ENCODE measurements around the gene FOXP3.

DNA sequence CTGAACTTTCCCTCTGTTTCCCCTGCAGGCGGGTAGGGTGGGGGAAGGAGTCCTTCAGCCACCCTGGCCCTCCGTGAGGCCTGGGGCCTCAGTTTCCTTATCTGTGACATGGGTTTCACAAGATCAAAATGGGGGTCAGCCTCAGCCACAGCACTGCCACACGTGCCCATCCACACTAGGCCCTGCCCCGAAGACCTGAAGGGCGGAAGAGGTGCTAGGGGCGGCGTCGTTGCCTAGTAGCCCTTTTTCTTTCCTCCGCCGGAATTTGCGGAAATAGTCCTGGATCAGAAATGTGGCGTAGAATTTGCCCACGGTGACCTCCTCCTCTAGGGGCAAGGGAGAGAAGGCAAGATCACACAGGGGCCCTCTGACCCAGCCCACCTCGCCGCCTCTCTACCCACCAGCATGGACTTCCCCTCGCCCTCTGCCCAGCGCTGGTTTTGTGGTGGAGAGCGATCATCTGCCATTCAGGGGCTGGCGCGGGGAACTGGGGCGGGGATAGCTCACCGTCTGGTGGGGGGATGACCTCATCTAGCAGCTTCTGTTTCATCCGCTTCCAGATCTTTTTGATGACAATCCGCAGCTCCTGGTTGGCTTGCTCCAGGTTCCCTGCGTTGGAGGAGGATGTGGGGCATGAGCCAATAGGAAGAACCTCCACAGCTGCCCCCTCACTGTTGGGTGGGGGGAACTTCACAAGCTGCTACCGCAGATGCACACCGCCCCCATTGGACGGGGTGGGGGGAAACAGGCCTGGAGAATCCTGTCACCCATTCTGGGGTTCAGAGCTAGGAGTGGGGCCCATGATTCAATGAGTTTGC lies 54.9 kb downstream of the FOXP3 start:
- no peak for TF ChIP-seq CTCF (IDR thresholded peaks at IDR 0.05)
- TF ChIP-seq POLR2A (IDR thresholded peaks at IDR 0.05), result no peak

Data from uterus (tissue), 2 donors.